Thyroid gland (tissue), 4 donors: Measurements from ENCODE around the gene STARD9. TPM values are rescaled to one million over a fixed set of nuclear protein-coding genes. Genes with fewer than 3 reads are reported as not detected.
A peak's percentile ranks its signal among the peaks of the same experiment; 100 is the strongest.

Source experiments
- DNase-seq, 2 donors: peaks; one replicate each; pipeline ENCODE4 v3.0.0-alpha.2; 2019
- H3K27ac ChIP-seq, 3 donors: fragments of 200-600 bp; sonication (generic); 1 replicate in 2 of 3; 2 replicates in 1 of 3; pipeline ENCODE4 v1.5.1; 2016 to 2019; ENCODE audit warnings: mild to moderate bottlenecking in 1 of 3, moderate library complexity in 1 of 3
- H3K27me3 ChIP-seq: fragments of 200-600 bp; sonication (generic); one replicate; pipeline ENCODE4 v1.5.1; 2019
- H3K36me3 ChIP-seq, 2 donors: fragments of 200-600 bp; sonication (generic); one replicate each; pipeline ENCODE4 v1.5.1; 2016 to 2019
- H3K4me1 ChIP-seq, 2 donors: fragments of 200-600 bp; sonication (generic); one replicate each; pipeline ENCODE4 v1.5.1; 2017 to 2019
- H3K4me3 ChIP-seq, 3 donors: fragments of 200-600 bp; sonication (generic); replicated peaks in 1 of 3; 1 replicate in 2 of 3; 2 replicates in 1 of 3; pipeline ENCODE4 v1.5.1; 2016; ENCODE audit warnings: mild to moderate bottlenecking in 1 of 3
- H3K9me3 ChIP-seq: fragments of 200-600 bp; sonication (generic); one replicate; pipeline ENCODE4 v1.5.1; 2017
- CTCF ChIP-seq, 6 experiments: fragments of 200-600 bp in 3 of 6; fragments of 450-650 bp in 3 of 6; sonication (generic) in 3 of 6; IDR thresholded peaks; one replicate each; pipeline ENCODE4 v1.5.1; 2016 to 2019; ENCODE audit warnings: antibody characterized with exemption in 6 of 6, mild to moderate bottlenecking in 2 of 6, inconsistent platforms in 1 of 6, moderate library complexity in 1 of 6
- POLR2A ChIP-seq, 2 donors: fragments of 450-650 bp; IDR thresholded peaks; one replicate each; pipeline ENCODE4 v1.6.1; 2017; ENCODE audit warnings: antibody characterized with exemption in 2 of 2, mild to moderate bottlenecking in 2 of 2, moderate library complexity in 1 of 2
- WGBS, 2 donors: methylation state at CpG; one replicate each; pipeline ENCODE4 v1.1.5; 2017; 5-methylcytosine and 5-hydroxymethylcytosine counted together
- intact Hi-C: fragments of 100-400 bp; cut with DNase I; formaldehyde crosslinking; loops from one replicate; pipeline ENCODE4 v1.15.1; 2023
- total RNA-seq, 4 donors: library from RNA; depleted of rRNA; stranded (reverse); fragments of >200 nt; gene quantifications; one replicate each; pipeline ENCODE4 v1.2.3, GENCODE V29; 2016

Gene STARD9
- total RNA-seq, 4 donors from 2014 or later: 6.4 to 23.4 (median 10.1) TPM

- no peaks in the 10 kb centered on the region for H3K27me3 ChIP-seq
- 83 to 92% methylated on average over 11 of the region's 11 CpGs for WGBS, 2 donors
- no peaks in the 10 kb centered on the region for H3K4me1 ChIP-seq
- intact Hi-C loops: no loop called here
- no peaks in the 10 kb centered on the region for H3K9me3 ChIP-seq
- no peak overlapping the region for H3K4me3 ChIP-seq
- peaks cover 36 to 48% of the 10 kb centered on the region in 2 donors for H3K36me3 ChIP-seq
- TF ChIP-seq POLR2A (IDR thresholded peaks at IDR 0.05): no peak
- TF ChIP-seq CTCF (IDR thresholded peaks at IDR 0.05): no peak
- DNase-seq: no peak
- H3K27ac ChIP-seq: no peak overlapping the region
Measured at GRCh38 chr15:42726114-42726513, 150.7 kb downstream of the STARD9 start.

- WGBS, 2 donors: 60 to 72% methylated on average over 13 of the region's 13 CpGs
- Histone ChIP-seq H3K27ac (no peak overlapping the region), H3K27me3 (no peaks in the 10 kb centered on the region), H3K4me1 (no peaks in the 10 kb centered on the region), H3K36me3 (peaks cover 50 to 65% of the 10 kb centered on the region in 2 donors), H3K9me3 (no peaks in the 10 kb centered on the region), H3K4me3 (no peak overlapping the region)
- TF ChIP-seq CTCF (IDR thresholded peaks at IDR 0.05): no peak
- no peak for TF ChIP-seq POLR2A (IDR thresholded peaks at IDR 0.05)
- intact Hi-C loops: no loop called here
- peak; percentile 90 to 92 for DNase-seq
Measured at GRCh38 chr15:42727750-42728381, 152.5 kb downstream of the STARD9 start.

- Histone ChIP-seq H3K9me3 (no peaks in the 10 kb centered on the region), H3K4me3 (no peak overlapping the region), H3K36me3 (peaks cover 50 to 63% of the 10 kb centered on the region in 2 donors), H3K4me1 (no peaks in the 10 kb centered on the region), H3K27me3 (no peaks in the 10 kb centered on the region), H3K27ac (no peak overlapping the region)
- intact Hi-C loops: no loop called here
- no peak for DNase-seq
- 90 to 93% methylated on average over 5 of the region's 5 CpGs for WGBS, 2 donors
- no peak for TF ChIP-seq POLR2A (IDR thresholded peaks at IDR 0.05)
- no peak for TF ChIP-seq CTCF (IDR thresholded peaks at IDR 0.05)
Measured at GRCh38 chr15:42728560-42728959, 153.2 kb downstream of the STARD9 start.

GRCh38 chr15:42728972-42729371 lies 153.6 kb downstream of the STARD9 start:
- TF ChIP-seq POLR2A (IDR thresholded peaks at IDR 0.05): no peak
- no peak for TF ChIP-seq CTCF (IDR thresholded peaks at IDR 0.05)
- DNase-seq: no peak
- WGBS, 2 donors: 93 to 94% methylated on average over 14 of the region's 14 CpGs
- intact Hi-C loops: no loop called here
- Histone ChIP-seq H3K9me3 (no peaks in the 10 kb centered on the region), H3K27me3 (no peaks in the 10 kb centered on the region), H3K4me1 (no peaks in the 10 kb centered on the region), H3K36me3 (peaks cover 50 to 63% of the 10 kb centered on the region in 2 donors), H3K4me3 (no peak overlapping the region), H3K27ac (no peak overlapping the region)

- WGBS, 2 donors: 95 to 99% methylated on average over 7 of the region's 7 CpGs
- no peak for TF ChIP-seq CTCF (IDR thresholded peaks at IDR 0.05)
- Histone ChIP-seq H3K27ac (no peak overlapping the region), H3K27me3 (no peaks in the 10 kb centered on the region), H3K9me3 (no peaks in the 10 kb centered on the region), H3K36me3 (peaks cover 45 to 61% of the 10 kb centered on the region in 2 donors), H3K4me1 (no peaks in the 10 kb centered on the region), H3K4me3 (no peak overlapping the region)
- intact Hi-C loops: no loop called here
- no peak for DNase-seq
Measured at GRCh38 chr15:42729409-42729808, 154.0 kb downstream of the STARD9 start.
